Dermis microvascular lymphatic vessel endothelial cell (primary cell): ENCODE data around the gene SHISA5. TPM values are rescaled to one million over a fixed set of nuclear protein-coding genes. Genes with fewer than 3 reads are reported as not detected.

ENCODE experiments used
- DNase-seq, 2 donors: peaks; one replicate each; pipeline versions ENCODE4 v3.0.0 to v3.0.0-alpha.2; 2010; ENCODE audit warnings: low read depth in 2 of 2
- total RNA-seq: library from RNA; depleted of rRNA; stranded (reverse); fragments of >200 nt; gene quantifications from 2 replicates; pipeline ENCODE4 v1.2.1, GENCODE V29; 2014

Gene SHISA5
- total RNA-seq, 1 donor from 2014 or later = 71.8 TPM

- DNase-seq = no peak
Observed at GRCh38 chr3:48418651-48419050, 85.3 kb downstream of the SHISA5 start.

- DNase-seq = no peak
Observed at GRCh38 chr3:48418140-48418539, 85.8 kb downstream of the SHISA5 start.

Other genes with a start within 250 kb of the SHISA5 start
- gene NME6, start 202.8 kb downstream of the SHISA5 start, total RNA-seq = 15.3 and 20.5 TPM in 2 replicates
- gene SPINK8, start 170.5 kb downstream of the SHISA5 start, total RNA-seq = not detected in 2 replicates
- not detected in 2 replicates for gene FBXW12, start 132.0 kb downstream of the SHISA5 start, total RNA-seq
- 13.9 and 20.5 TPM in 2 replicates for gene PLXNB1, start 74.1 kb downstream of the SHISA5 start, total RNA-seq
- 9.7 and 13.1 TPM in 2 replicates for gene CCDC51, start 64.1 kb downstream of the SHISA5 start, total RNA-seq
- gene TMA7, start 63.9 kb downstream of the SHISA5 start, total RNA-seq = 108 and 193 TPM in 2 replicates
- 4.9 and 6.1 TPM in 2 replicates for gene ATRIP, start 57.4 kb downstream of the SHISA5 start, total RNA-seq
- 0.76 and 1.3 TPM in 2 replicates for gene PFKFB4, start 52.6 kb upstream of the SHISA5 start, total RNA-seq
- not detected in 2 replicates for gene UCN2, start 59.6 kb upstream of the SHISA5 start, total RNA-seq
- under 0.01 and 0.13 TPM in 2 replicates for gene COL7A1, start 91.2 kb upstream of the SHISA5 start, total RNA-seq
- 311 and 325 TPM in 2 replicates for gene UQCRC1, start 105.5 kb upstream of the SHISA5 start, total RNA-seq
- gene TMEM89, start 117.6 kb upstream of the SHISA5 start, total RNA-seq = 0.13 TPM in 1 of 2 replicates, not detected in the other
- gene SLC26A6, start 131.3 kb upstream of the SHISA5 start, total RNA-seq = 11.0 and 12.5 TPM in 2 replicates
- gene CELSR3, start 158.7 kb upstream of the SHISA5 start, total RNA-seq = 0.13 and 0.25 TPM in 2 replicates
- 4.6 and 5.9 TPM in 2 replicates for gene NCKIPSD, start 181.7 kb upstream of the SHISA5 start, total RNA-seq
- gene IP6K2, start 213.0 kb upstream of the SHISA5 start, total RNA-seq = 31.1 and 47.2 TPM in 2 replicates